NCI-H82 (cell line): ENCODE results near the gene PON2.

ENCODE experiments used
- DNase-seq: peaks from one replicate; lab custom pipeline; 2025; lab: John Stamatoyannopoulos, UW

Gene PON2

DNA sequence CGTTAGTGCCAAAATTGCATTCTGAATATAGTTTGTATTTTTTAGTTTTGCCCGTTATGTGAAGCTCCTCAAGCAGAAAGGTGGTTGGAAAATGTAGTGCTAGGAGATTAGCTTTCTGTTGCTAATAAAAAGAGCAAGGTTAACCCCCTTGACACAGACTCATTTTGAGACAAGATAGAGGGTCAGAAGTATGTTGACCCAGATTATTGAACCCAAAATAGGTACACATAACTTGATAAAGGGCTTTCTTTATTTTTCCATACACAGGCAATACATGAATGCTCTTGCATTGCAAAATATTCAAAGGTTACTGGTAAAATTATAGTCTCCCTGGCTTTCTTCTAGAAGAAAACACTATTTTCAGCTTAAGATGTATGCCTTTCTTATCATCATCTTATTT lies 10.0 kb upstream of the PON2 start:
- no peak for DNase-seq

DNA sequence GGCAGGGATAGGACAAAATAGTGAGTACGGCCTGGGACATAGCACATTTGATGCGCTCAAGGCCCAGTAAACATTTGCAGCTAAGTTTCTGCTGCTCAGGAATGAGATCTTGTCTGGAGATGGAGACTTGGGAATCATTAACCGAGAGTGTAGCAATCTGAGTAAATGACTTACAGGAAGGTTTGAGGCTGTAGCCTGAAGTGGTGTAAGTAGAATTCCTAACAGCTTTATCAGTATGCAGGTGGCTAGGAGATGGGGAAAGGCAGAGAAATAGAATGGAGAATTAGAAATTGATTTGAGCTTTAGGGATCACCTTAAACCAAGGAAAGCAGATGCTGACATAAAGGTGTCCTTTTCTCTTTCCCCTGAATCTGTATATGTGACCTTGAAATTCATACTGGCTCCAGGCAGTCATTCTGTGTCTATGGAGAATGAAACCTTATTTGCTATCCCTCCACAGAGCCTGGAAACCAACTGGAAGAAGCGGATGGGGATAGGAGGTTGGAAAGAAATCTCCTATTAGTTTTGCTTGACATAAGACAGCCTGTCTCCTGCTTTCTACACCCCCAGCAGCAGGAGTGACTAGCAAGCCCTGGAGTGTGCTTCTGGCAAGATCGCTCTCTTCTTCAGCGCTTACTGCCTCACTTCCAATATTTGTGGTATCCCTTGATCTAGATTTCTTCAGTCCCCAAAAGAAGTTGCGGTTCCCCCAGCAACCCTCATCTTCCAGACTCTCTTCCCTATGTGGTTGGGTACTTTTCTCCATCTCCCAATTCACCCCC lies 6.4 kb upstream of the PON2 start:
- no peak for DNase-seq

DNA sequence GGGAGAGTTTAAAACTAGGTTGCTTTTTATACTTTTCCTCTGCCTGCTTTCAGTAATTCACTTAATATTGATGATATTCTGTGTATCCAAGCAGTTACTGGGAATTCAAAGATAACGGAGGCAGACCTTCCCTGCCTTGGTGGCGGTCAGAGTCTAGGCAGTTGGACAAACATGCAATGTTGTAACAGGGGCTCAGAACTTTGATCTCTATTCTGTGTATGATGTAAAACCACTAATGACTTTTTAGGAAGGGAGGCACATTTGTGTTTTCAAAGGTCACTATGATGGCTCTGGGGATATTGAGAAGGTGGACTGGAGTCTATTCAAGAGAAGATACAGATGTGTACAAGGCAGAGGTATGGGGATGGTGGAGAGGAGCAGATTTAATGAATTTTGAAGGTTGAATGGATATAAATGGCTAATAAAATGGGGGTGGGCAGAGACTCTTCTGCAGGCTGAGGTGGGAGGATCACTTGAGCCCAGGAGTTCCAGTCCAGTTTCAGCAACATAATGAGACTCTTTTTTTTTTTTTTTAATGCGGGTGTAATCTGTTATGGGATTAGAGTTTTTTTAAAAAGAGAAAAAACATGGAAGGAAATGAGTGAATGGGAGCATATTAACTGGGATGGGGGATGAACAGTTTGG lies 5.7 kb upstream of the PON2 start:
- DNase-seq, result no peak

DNA sequence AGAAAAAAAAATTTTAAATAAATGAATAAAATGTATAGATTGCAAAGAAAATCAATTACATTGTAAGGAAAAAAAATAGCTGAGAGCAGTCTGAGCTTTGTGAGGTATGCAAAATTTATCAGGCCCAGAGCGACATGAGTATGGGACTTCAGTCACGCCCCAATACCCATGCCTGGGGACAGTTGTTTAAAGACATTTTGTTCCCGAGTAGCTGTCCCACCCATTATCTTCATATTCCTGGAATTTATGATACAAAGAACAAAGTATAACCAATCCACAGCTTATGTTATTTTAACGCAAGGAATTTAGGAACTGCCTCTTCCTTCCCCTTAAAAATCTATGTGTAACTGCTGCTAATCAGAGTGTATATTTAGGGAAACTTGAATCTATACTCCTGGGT lies 1.6 kb upstream of the PON2 start:
- no peak for DNase-seq

DNA sequence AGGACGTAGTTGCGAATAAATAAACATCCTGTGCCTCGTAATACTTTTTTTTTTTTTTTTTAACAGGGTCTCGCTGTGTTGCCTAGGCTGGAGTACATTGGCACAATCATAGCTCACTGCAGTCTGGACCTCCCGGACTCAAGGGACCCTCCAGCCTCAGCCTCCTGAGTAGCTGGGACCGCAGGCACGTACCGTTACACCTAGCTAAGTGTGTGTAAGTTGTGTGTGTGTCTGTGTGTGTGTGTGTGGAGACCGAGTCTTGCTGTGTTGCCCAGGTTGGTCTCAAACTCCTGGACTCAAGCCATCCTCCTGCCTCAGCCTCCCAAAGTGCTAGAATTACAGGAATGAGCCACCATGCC lies 573 bp upstream of the PON2 start:
- DNase-seq, result no peak

DNA sequence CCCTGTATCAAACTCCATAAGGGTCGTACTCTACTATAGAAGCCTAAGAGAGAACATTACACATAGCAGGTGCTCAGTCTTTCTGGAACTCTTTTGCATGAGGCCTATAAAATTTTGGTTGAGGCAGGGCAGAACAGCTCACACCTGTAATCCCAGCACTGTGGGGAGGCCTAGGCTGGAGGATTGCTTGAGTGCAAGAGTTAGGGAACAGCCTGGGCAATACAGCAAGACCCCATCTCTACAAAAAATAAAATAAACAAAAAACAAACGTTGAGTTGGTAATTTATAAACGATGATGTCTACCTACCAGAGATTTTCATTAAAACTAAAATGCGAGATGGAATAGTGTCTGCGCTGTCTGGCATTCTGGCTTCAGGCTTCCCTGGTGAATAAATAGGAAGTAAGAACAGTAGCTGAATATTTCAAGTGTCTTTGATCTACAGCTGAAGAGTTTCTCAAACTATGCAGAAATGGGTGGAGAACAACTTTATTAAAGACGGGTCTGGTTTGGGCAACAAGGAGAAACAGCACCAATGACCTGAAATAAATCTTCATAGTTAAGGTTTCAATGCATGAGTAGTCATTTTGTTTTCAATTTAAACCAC lies 774 bp downstream of the PON2 start:
- no peak for DNase-seq

DNA sequence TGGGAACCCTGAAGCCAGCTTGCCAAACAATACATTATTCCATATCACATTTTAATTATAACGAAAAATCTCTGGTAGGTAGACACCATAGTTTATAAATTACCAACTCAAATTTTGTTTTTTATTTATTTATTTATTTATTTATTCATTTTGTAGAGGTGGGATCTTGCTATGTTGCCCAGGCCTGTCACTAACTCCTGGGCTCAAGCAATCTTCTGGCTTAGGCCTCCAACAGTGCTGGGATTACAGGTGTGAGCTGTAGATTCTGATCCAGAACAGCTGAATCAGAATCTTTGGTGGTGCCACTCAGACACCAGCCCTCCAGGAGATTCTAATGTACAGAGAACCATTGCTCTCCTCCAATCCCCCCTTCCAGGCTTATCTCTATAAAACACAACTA lies 1.7 kb downstream of the PON2 start:
- no peak for DNase-seq

DNA sequence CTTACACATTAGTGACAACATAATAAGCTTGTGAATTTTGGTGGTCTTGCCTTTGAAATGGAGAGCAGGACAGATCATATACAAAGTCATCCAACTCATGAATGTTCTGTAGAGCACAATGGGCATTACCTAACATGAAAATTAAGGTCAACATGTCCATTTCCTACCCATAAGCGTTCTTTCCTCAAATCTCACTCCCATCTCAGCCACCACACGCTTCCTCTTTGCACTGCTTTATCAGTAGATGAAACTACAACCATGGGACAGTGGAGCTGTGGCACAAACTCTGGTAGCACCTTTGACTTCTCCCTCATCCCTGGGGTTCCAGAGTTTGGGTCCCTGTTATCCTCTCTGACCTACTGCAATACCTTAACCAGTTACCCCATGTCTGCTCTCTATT lies 2.2 kb downstream of the PON2 start:
- DNase-seq, result no peak

DNA sequence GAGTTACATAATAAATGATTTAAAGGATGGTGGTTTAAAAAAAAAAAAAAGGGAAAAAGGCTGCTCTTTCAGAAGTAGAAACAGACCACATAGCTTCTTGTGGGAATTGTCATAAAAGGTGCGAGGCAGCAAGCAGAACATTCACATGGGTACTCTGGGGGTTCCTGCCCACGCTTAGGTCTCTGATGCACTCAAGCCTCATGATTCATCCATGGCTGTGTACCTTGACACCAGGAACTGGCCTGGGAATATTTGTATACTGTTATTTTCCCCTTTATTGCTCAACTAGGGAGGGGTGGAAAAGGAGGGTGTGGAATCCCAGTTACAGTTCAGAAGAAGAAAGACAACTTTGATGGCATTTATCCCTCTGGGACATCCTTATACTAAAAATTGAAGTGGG lies 4.0 kb downstream of the PON2 start:
- no peak for DNase-seq

DNA sequence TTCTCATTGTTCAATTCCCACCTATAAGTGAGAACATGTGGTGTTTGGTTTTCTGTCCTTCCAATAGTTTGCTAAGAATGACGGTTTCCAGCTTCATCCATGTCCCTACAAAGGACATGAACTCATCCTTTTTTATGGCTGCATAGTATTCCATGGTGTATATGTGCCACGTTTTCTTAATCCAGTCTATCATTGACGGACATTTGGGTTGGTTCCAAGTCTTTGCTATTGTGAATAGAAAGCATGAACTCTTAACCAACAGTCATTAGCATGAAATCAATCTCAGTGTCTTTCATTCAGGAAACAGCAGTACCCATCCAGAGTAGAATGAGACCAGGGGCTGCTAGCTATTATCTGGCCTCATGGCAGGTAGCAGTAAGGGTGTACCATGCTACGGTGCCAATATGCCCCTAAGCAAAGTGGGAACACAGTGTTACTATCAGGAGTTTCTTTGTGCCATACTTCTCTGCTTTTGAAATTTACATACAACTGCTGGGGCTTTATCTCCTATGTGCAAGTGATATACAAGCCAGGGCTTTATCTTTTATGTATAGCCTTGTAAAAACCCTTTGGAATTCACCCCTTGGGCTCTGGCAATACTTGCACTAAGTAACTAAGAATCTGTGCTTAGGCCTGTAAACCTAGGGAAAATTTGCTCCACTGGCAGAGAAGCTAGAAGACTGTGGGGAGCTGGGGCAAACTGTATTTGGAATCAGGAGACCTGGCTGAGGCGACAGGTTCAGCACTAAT lies 5.4 kb downstream of the PON2 start:
- no peak for DNase-seq

DNA sequence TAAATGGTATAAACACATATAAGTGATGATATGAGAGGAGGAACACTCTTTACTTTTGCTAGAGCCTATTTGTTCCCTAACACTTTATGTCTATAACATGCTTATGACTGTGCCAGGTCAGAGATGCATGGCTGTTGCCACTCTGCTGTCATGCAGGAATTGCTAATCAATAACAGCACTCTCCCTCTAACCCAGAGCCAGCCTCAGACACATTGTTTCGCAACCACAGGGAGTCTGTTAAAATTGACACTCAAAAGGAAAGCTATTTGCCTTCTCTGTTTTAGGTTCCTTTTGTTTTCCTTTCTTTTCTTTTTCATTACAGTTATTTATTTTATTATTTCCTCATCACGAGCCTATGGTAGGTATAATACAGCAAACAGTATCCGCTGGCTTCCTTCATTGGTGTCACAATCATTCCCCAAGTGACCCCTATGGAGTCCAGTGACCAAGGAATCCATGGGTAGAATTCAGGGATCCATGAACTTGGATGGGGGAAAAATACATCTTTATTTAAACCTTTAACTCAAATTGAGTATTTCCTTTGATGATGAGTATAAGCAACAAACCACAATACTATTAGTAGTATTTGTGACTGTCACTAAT lies 6.8 kb downstream of the PON2 start:
- no peak for DNase-seq

DNA sequence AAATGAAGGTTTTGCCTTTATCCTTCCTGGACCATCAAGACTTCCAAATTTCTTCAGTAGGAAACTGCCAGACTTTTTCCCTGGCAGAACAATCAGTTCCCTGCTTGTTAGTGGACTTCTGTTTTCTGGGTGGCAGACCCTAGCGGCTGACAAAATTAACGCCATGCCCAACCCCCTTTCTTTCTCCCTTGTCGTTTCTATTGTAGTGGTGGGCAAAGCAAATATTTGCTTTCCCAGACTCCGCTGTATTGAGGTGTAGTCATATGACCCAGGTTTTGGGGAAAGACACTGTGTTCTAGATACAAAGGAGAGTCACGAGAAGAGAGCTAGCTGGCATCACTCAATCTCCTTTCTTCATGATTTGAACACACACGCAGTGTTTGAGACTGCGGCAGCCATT lies 7.7 kb downstream of the PON2 start:
- DNase-seq, result no peak

DNA sequence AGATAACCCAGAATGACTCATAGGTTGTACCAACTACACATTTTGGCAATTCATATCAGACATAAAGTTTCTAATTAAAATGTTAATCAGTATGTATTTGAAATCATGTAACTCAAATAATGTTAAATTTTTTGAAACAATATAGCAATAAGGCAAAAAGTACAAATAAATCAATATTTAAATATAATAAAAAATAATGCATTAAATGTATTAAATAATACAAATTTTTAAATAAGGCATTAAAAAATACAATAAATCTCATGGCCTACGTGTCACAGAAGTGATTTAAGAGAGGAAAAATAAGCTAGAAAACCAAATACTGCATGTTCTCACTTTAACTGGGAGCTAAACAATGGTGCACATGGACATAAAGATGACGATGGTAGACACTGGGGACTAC lies 9.1 kb downstream of the PON2 start:
- DNase-seq, result no peak

DNA sequence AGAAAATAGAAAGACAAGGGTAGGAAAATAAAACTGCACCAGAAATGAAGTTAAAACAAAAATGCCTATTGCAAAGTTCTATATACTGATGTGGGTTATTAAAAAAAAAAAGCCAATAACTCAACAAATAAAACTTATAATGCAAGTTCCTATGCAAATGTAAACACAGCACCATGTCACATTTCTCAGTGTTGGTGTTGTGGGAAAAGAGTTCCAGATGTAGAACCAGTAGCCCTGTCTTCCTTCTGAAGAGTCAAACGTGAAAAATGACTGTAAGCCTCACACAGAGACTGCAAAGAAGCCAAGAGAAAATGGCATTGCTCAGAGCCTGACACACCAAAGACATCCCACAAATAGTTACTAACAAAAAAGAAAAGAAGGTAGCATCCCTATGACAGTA lies 10.1 kb downstream of the PON2 start:
- no peak for DNase-seq

DNA sequence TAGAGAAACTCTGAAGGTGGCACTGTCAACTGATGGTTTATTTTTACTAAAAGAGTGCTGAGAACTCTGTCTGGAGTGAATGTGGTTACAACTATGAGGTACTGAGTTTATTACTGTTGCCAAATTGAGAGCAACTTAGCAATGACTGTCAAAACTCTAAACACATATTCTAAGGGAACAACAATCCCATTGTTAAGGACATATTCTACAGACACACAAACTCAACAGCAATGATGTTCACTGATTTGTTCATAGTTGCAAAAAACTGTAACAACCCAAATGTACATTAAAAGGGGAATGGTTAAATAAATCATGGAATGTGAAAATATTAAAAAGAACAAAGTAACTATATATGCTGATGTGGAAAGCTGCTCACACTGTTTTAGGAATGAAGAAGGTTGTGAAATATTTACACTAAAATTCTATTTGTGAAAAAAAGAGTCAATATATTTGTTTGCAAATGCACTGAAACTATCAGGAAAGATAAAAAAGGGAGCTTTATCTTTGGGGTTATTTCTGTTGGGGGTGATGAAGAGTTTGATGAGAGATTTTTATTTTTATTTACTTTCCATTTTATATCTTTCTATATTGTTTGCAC lies 12.9 kb downstream of the PON2 start:
- DNase-seq, result no peak

DNA sequence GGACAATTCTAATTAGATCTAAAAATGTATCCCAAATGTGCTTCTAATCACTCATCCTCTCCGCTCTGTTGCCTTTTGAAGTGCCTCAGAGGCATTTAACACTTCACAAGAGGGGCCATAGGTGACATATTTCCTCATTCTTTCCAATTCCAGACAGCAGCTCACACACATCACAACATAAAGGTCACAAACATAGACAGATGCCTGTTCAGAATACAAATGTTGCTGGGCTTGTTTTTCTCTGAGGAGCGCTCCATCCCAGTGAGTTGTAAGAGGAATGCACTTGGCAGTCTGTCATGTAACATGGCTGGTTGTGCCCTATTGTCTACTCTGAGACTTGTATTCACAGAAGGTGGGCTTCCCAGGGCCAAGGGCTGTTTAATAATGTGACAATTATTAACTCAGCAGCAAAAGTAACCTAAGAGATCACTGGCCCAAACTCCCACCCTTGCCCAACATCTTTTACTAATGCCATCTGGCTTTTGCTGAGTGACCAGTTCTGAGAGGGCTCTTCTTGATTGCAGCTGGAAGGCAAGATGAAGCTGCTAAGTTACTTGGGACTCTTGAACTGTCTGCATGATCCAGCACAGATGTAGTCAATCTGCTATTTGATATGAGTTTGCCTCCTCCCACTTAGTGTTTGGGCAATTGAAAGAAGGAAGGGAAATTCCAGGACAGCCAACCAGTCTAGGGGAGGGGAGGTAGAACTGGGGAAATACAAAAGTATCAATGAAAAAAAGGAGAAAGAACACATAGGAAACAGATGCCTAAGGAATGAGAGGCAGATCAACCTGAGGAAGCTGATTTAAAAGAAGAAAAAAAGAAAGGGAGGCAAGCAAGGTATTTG lies 13.6 kb downstream of the PON2 start:
- DNase-seq, result no peak

DNA sequence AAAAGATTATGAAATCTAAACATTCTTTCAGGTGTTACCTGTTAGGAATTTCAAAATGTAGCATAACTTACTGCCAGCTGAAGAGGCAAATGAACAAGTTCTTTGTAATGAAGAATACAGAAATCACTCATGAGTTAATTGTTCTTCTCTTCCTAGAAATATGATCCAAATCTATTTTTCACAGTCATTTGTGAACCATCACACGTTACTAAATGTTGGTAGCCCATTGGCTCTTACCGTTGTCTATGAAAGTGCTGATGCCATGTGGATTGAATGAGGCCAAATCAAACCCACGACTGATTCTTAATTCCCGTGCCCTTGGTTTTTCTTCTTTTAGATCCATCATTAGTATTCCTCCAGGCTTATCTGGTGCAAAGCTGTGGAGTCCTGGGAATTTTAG lies 22.8 kb downstream of the PON2 start:
- DNase-seq, result no peak

DNA sequence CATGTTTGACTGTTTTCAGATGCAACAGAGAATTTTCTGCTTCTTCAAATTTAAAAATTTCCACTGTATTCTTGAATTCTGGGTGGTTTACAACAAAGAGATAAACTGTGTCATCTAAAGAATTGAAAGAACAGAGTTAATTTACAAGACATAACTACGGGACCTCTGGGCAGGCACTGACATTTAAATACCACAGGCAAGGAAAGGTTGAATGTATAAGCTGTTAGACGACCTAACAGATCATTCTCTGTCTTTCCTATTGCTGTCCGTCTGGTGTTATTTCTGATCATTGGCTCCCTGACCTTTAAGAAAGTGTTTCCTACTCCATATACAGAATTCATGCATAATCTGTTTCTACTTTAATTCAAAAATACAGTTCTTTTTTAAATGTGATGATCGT lies 23.2 kb downstream of the PON2 start:
- no peak for DNase-seq

DNA sequence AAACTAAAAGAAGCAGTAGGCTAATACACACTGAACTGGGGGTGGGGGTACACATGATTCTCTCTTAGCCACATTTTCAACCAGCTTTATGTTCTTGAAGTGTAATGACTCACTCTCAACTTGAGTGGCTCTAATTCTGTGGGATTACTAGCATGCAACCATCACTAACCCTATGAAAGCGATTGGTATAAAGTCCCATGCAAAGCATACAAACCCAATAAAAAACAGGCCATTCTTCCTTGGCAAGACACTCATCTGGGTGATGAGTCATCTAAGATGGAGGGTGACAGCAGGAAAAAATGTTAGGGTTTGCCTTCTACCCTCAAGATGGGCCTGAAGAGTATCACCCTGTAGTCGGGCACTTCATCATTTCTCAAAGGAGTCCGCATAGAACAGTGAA lies 23.8 kb downstream of the PON2 start:
- no peak for DNase-seq

DNA sequence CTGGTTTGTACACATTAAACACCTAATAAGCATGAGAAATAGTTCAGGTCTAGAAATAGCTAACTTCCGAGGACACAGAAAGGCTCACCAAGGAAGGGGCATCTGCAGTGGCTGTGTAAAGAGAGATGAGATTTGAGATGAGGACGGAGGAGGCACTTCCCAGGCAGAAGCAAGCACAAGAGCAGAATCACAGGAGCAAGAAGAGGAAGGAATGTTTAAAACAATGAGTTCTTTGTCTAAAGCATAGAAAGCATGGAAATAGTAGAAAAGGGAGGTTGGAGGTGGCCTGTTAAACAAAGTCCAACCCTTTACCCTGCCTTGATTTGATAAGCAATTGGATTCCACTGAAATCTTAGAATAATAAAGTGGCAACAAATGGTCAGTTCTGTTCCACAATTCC lies 27.1 kb downstream of the PON2 start:
- no peak for DNase-seq

DNA sequence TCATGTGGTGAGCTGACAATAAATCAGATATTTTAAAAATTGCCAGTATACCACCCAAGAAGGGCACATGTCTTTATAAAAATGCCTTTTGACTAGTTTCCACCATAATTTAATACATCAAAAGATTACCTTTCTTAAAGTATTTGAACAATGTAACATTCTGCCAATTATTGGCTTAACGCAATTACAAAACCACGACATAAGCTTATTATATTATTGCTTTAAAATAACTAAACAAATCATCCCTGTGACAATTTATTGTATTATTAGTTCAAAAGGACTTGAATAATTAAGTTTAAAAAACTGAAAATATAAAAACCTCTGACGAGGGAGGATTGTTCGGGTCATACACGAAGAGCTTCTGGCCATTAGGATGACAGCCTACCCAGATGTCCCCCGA lies 29.0 kb downstream of the PON2 start:
- DNase-seq, result no peak
